ENCODE measurements around the gene OR5D14.

OR5D14 gene

DNA sequence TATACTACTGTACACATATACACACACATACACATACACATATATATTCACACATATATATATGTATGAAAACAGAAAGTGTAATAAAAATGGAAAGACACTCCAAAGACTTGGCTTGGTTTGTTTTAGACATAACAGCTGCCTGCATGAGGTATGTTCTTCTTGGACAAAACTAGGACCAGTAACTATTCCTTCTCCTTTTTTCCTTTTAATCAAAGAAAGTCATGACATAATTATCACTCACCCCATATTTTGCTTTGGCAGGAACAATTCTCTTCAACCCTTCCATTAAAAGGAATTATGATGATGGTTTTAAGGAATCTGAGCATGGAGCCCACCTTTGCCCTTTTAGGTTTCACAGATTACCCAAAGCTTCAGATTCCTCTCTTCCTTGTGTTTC, at the start of gene OR5D14:
Gene OR5D14 (plus strand): TSS at position 301 of the 400 bp plus-strand sequence. CDS start 0 bp downstream, at position 301.
- no peak for DNase-seq

DNA sequence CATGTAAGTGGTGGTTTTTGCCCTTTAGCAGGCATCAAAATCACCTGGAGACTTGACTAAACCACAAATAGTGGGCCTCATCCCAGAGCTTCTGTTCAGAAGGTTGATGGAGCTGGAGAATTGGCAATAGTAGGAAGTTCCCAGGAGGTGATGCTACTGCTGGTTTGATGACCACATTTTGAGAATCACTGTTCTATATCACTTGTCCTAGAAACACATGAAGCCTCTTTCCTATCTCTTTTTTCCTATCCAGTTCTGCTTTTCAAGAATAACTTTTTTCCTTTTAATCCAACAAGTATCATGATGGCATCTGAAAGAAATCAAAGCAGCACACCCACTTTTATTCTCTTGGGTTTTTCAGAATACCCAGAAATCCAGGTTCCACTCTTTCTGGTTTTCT, 22.2 kb upstream of the OR5D14 start, which contains the start of gene OR5D13:
Gene OR5D13 (plus strand): TSS at position 301 of the 400 bp plus-strand sequence. CDS start 0 bp downstream, at position 301.
- no peak for DNase-seq

- DNase-seq = no peak
These were observed 3.8 kb upstream of the OR5D14 start for GRCh38 chr11:55791606-55792005.

DNA sequence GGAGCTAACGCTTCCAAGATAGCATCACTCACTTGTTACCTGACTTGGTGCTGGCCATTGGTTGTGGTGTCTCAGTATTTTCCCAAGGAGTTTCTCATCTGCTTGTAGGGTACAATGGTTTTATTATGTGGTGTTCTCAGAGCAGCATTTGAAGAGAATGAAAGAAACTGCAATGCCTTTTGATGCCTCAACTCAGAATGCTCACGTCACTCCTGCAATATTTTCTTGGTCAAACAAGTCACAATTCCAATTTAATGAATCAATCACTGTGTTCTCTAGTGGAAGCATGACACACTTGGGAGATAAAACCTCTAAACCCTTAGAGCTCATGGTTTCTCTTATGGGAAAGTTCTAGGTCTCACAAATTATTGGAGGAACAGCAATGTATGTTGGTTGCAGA, 2.0 kb upstream of the OR5D14 start:
- DNase-seq = no peak

DNA sequence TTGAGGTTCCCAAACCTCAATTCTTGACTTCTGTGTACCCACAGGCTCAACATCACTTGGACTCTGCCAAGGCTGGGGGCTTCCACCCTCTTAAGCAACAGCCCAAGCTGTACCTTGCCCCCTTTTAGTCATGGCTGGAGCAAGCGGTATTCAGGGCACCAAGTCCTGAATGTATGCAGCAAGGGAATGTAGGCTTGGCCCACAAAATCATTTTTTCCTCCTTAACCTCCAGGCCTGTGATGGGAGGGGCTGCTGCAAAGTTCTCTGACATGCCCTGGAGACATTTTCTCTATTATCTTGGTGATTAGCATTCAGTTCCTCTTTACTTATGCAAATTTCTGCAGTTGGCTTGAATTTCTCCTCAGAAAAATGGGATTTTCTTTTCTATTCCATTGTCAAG, 10.9 kb downstream of the OR5D14 start:
- DNase-seq = no peak

GRCh38 chr11:55811067-55811466, 15.7 kb downstream of the OR5D14 start, which contains the start of gene OR5L1:
Gene OR5L1 (plus strand): TSS chr11:55811367. CDS start chr11:55811467, 100 bp downstream.
- no peak for DNase-seq

GRCh38 chr11:55819330-55819729, 24.0 kb downstream of the OR5D14 start, which contains the start of gene OR5D18:
Gene OR5D18 (plus strand): TSS chr11:55819630. CDS start chr11:55819630, 0 bp downstream.
- DNase-seq = no peak

DNA sequence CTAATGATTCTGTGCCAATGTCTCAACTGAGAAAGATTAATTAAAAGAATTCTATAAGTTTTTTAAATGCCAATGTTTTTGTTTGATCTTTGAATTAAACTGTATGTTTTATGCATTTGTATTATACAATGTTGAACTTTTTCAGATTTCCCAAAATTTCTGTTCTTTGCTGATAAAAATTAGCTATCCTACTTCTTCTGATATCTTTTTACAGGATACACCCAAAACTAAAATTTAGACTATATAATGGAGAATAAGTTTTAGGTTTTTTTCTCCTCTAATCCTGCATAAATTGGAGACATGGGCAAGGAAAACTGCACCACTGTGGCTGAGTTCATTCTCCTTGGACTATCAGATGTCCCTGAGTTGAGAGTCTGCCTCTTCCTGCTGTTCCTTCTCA, 31.6 kb downstream of the OR5D14 start, which contains the start of gene OR5L2:
Gene OR5L2 (plus strand): TSS at position 301 of the 400 bp plus-strand sequence. CDS start 0 bp downstream, at position 301.
- no peak for DNase-seq

- no peak for DNase-seq
These were observed 43.1 kb downstream of the OR5D14 start, which contains the start of gene OR5D16 for GRCh38 chr11:55838452-55838851. Gene OR5D16 (plus strand): TSS chr11:55838752. CDS start chr11:55838752, 0 bp downstream.

All from activated CD8-positive, alpha-beta memory T cell treated with anti-CD3 and anti-CD28 coated beads for 24 hours (primary cell).